HepG2 (cell line): ENCODE results near the gene FLYWCH1. TPM values are rescaled to one million over a fixed set of nuclear protein-coding genes. Genes with fewer than 3 reads are reported as not detected.

Experiments
- CBFB ChIP-seq: sonication (generic); formaldehyde crosslinking; IDR thresholded peaks from 2 replicates; pipeline ENCODE4 v1.4.0; 2020; ENCODE audit warnings: missing genetic modification reagents
- DR1 ChIP-seq: sonication (generic); formaldehyde crosslinking; IDR thresholded peaks from 2 replicates; pipeline ENCODE4 v1.8.0; 2021; ENCODE audit warnings: mild to moderate bottlenecking, missing genetic modification reagents, inconsistent platforms
- FOXK2 ChIP-seq: fragments of 450-650 bp; IDR thresholded peaks from 2 replicates; pipeline ENCODE4 v1.6.1; 2016
- GMEB1 ChIP-seq: sonication (generic); formaldehyde crosslinking; IDR thresholded peaks from 2 replicates; pipeline ENCODE4 v1.5.1; 2020; ENCODE audit warnings: missing genetic modification reagents, mild to moderate bottlenecking, borderline replicate concordance
- HIC2 ChIP-seq: sonication (generic); formaldehyde crosslinking; IDR thresholded peaks from 2 replicates; pipeline ENCODE4 v1.9.0; 2022; ENCODE audit warnings: low read depth, missing genetic modification reagents
- HNRNPLL ChIP-seq: fragments of 200-400 bp; formaldehyde crosslinking; IDR thresholded peaks from 2 replicates; pipeline ENCODE4 v1.6.1; 2017; ENCODE audit warnings: mild to moderate bottlenecking, low read depth, low read length; ENCODE audit not compliant: poor library complexity, severe bottlenecking
- MYNN ChIP-seq: sonication (generic); formaldehyde crosslinking; IDR thresholded peaks from 2 replicates; pipeline ENCODE4 v1.4.0; 2020; ENCODE audit warnings: mild to moderate bottlenecking, low read depth, missing genetic modification reagents
- NCOR1 ChIP-seq: fragments of 200-600 bp; sonication (generic); IDR thresholded peaks from 2 replicates; pipeline ENCODE4 v1.7.0; 2017; ENCODE audit warnings: antibody characterized with exemption, low read length, borderline replicate concordance
- NFYC ChIP-seq: IDR thresholded peaks from 2 replicates; pipeline ENCODE4 v1.6.1; 2016; ENCODE audit warnings: missing genetic modification reagents, missing compliant biosample characterization
- POLR2A ChIP-seq, 2 experiments: IDR thresholded peaks; 2 replicates each; pipeline ENCODE4 v1.6.1; 2011; ENCODE audit warnings: low read depth in 2 of 2, low read length in 2 of 2, mild to moderate bottlenecking in 1 of 2, moderate library complexity in 1 of 2; ENCODE audit not compliant: insufficient read depth in 1 of 2
- RARA ChIP-seq: IDR thresholded peaks from 2 replicates; pipeline ENCODE4 v1.6.1; 2016; ENCODE audit warnings: missing genetic modification reagents, missing compliant biosample characterization
- SIX1 ChIP-seq: sonication (generic); formaldehyde crosslinking; IDR thresholded peaks from 2 replicates; pipeline ENCODE4 v1.4.0; 2020; ENCODE audit warnings: missing genetic modification reagents, borderline replicate concordance
- SNAPC4 ChIP-seq: sonication (generic); formaldehyde crosslinking; IDR thresholded peaks from 2 replicates; pipeline ENCODE4 v1.4.0; 2020; ENCODE audit warnings: mild to moderate bottlenecking, missing genetic modification reagents
- SP140L ChIP-seq: sonication (generic); formaldehyde crosslinking; IDR thresholded peaks from 2 replicates; pipeline ENCODE4 v1.4.0; 2020; ENCODE audit warnings: missing genetic modification reagents, borderline replicate concordance
- SP2 ChIP-seq: sonication (generic); formaldehyde crosslinking; IDR thresholded peaks from 2 replicates; pipeline ENCODE4 v1.5.1; 2020; ENCODE audit warnings: mild to moderate bottlenecking, missing genetic modification reagents
- TERF1 ChIP-seq: sonication (generic); formaldehyde crosslinking; IDR thresholded peaks from 2 replicates; pipeline ENCODE4 v1.8.0; 2022; ENCODE audit warnings: mild to moderate bottlenecking, missing genetic modification reagents, moderate library complexity
- ZBTB14 ChIP-seq: sonication (generic); formaldehyde crosslinking; IDR thresholded peaks from 2 replicates; pipeline ENCODE4 v1.4.0; 2020; ENCODE audit warnings: missing genetic modification reagents
- ZKSCAN1 ChIP-seq: fragments of 150-350 bp; IDR thresholded peaks from 2 replicates; pipeline ENCODE4 v1.6.1; 2014; ENCODE audit warnings: low read length
- polyA plus RNA-seq, 8 experiments: library from polyadenylated mRNA; depleted of rRNA in 3 of 8; stranded (reverse) in 7 of 8; unstranded in 1 of 8; fragments of >200 nt; fragmentation: Illumina TruSeq in 4 of 8; extraction: Trizol in 4 of 8; gene quantifications; 2 replicates each; pipeline versions ENCODE4 v1.2.1 to v1.2.3, GENCODE V29; 2011 to 2016; ENCODE audit warnings: low read depth in 4 of 8, missing spikeins in 1 of 8, mixed read lengths in 1 of 8; ENCODE audit not compliant: insufficient read depth in 1 of 8
- total RNA-seq, 5 experiments: library from RNA; depleted of rRNA; stranded (reverse); fragments of >200 nt; fragmentation: Illumina TruSeq; extraction: Trizol; gene quantifications; 2 replicates each; pipeline ENCODE4 v1.2.3, GENCODE V29; 2016; ENCODE audit warnings: low read depth in 1 of 5

Gene FLYWCH1
- total and polyA plus RNA-seq, 2 of the 13 experiments (the other 11 are each of a cell fraction or from before 2014, with no cell fraction given) = 7.3 to 12.4 TPM

- peak; percentile 97 for TF ChIP-seq SNAPC4
- peak; percentile 96 for TF ChIP-seq HIC2 (CRISPR knock-in tag)
- no peak for TF ChIP-seq ZKSCAN1
- TF ChIP-seq NCOR1 = no peak
- TF ChIP-seq GMEB1 (CRISPR knock-in tag) = peak; percentile 69; the same call in 1 of the 2 replicates
- TF ChIP-seq SP140L = peak; percentile 79; the same call in 1 of the 2 replicates
- TF ChIP-seq NFYC (CRISPR knock-in tag) = peak; percentile 67
- peak; percentile 75; the same call in 1 of the 2 replicates for TF ChIP-seq RARA (CRISPR knock-in tag)
- peak; percentile 33 to 80; a peak in 3 of 4 replicates for TF ChIP-seq POLR2A (IDR thresholded peaks at IDR 0.05; ENCODE audit: insufficient read depth in 1 of 2, low read depth in 2 of 2, low read length in 2 of 2)
- TF ChIP-seq CBFB (CRISPR knock-in tag) = peak; percentile 69; the same call in 1 of the 2 replicates
- peak; percentile 54 for TF ChIP-seq HNRNPLL
- peak; percentile 37 for TF ChIP-seq DR1 (CRISPR knock-in tag)
- TF ChIP-seq FOXK2 = no peak
- TF ChIP-seq MYNN (CRISPR knock-in tag) = peak; percentile 96
- peak; percentile 84 for TF ChIP-seq ZBTB14 (CRISPR knock-in tag)
- TF ChIP-seq SP2 (CRISPR knock-in tag) = peak; percentile 41; the same call in 1 of the 2 replicates
- TF ChIP-seq TERF1 = peak; percentile 81
- peak; percentile 53; the same call in 1 of the 2 replicates for TF ChIP-seq SIX1 (CRISPR knock-in tag)
Measured at GRCh38 chr16:2968738-2969544, 57.2 kb downstream of the FLYWCH1 start, which contains the start of gene PAQR4 (continued).
